GM23338 (cell line): ENCODE results near the gene JAKMIP1.

Source experiments
- CREB1 ChIP-seq: fragments of 250-450 bp; sonication (Bioruptor Pico); IDR thresholded peaks from 2 replicates; pipeline ENCODE4 v1.5.0; 2020; ENCODE audit warnings: low read depth, mild to moderate bottlenecking, moderate library complexity
- CTCF ChIP-seq, 2 experiments: fragments of 200-600 bp in 1 of 2; sonication (generic) in 1 of 2; conservative IDR thresholded peaks; 2 replicates each; pipeline versions ENCODE4 v1.5.1 to v1.6.1; 2016 to 2017; ENCODE audit warnings: antibody characterized with exemption in 2 of 2, low read depth in 2 of 2, mild to moderate bottlenecking in 2 of 2, moderate library complexity in 1 of 2
- ETS1 ChIP-seq: IDR thresholded peaks from 2 replicates; pipeline ENCODE4 v1.6.1; 2016; ENCODE audit warnings: antibody characterized with exemption
- EZH2 ChIP-seq: fragments of 200-600 bp; sonication (generic); IDR thresholded peaks from one replicate; pipeline ENCODE4 v1.8.0; 2017; ENCODE audit warnings: antibody characterized with exemption, mild to moderate bottlenecking, low read depth; ENCODE audit not compliant: unreplicated experiment
- EZH2phosphoT487 ChIP-seq: fragments of 200-600 bp; sonication (generic); IDR thresholded peaks from one replicate; pipeline ENCODE4 v1.8.1; 2018; ENCODE audit warnings: antibody characterized with exemption; ENCODE audit not compliant: unreplicated experiment
- JUNB ChIP-seq: IDR thresholded peaks from one replicate; pipeline ENCODE4 v1.6.1; 2016; ENCODE audit warnings: antibody characterized with exemption; ENCODE audit not compliant: unreplicated experiment
- NANOG ChIP-seq: IDR thresholded peaks from 2 replicates; pipeline ENCODE4 v1.6.1; 2016; ENCODE audit warnings: antibody characterized with exemption, borderline replicate concordance
- POLR2AphosphoS5 ChIP-seq: IDR thresholded peaks from 2 replicates; pipeline ENCODE4 v1.6.1; 2016; ENCODE audit warnings: antibody characterized with exemption, low read depth
- REST ChIP-seq: IDR thresholded peaks from one replicate; pipeline ENCODE4 v1.6.1; 2018; ENCODE audit warnings: antibody characterized with exemption; ENCODE audit not compliant: unreplicated experiment
- STAT1 ChIP-seq: IDR thresholded peaks from one replicate; pipeline ENCODE4 v1.6.1; 2016; ENCODE audit warnings: antibody characterized with exemption; ENCODE audit not compliant: unreplicated experiment
- ZNF114 ChIP-seq: fragments of 250-450 bp; sonication (Bioruptor Pico); IDR thresholded peaks from 2 replicates; pipeline ENCODE4 v1.5.0; 2020; ENCODE audit warnings: mild to moderate bottlenecking, moderate library complexity
- ZNF331 ChIP-seq: fragments of 250-450 bp; sonication (Bioruptor Pico); IDR thresholded peaks from 2 replicates; pipeline ENCODE4 v1.5.0; 2020; ENCODE audit warnings: low read depth, mild to moderate bottlenecking, moderate library complexity

- TF ChIP-seq EZH2, result no peak
- TF ChIP-seq NANOG, result no peak
- TF ChIP-seq CTCF (conservative IDR thresholded peaks at IDR 0.05; ENCODE audit: low read depth in 2 of 2), result no peak
- TF ChIP-seq REST, result no peak
- TF ChIP-seq CREB1, result no peak
- TF ChIP-seq ZNF114 (CRISPR knock-in tag), result no peak
- no peak for TF ChIP-seq JUNB
- TF ChIP-seq POLR2AphosphoS5, result no peak
- TF ChIP-seq EZH2phosphoT487, result no peak
- no peak for TF ChIP-seq ZNF331 (CRISPR knock-in tag)
- TF ChIP-seq ETS1, result no peak
- TF ChIP-seq STAT1, result no peak
Measured at GRCh38 chr4:6155996-6156750, 44.2 kb downstream of the JAKMIP1 start.
